Fibroblast of lung (primary cell): ENCODE results near the gene COX7B.

Experiments
- CTCF ChIP-seq, 2 donors: IDR thresholded peaks in 1 of 2; conservative IDR thresholded peaks in 1 of 2; 1 replicate in 1 of 2; 2 replicates in 1 of 2; pipeline ENCODE4 v1.5.1; 2011 to 2012; ENCODE audit warnings: low read length in 2 of 2, control low read depth in 1 of 2, inconsistent platforms in 1 of 2, low read depth in 1 of 2, mild to moderate bottlenecking in 1 of 2
- EZH2 ChIP-seq: IDR thresholded peaks from 2 replicates; pipeline ENCODE4 v1.5.1; 2012; ENCODE audit warnings: low read length, control low read depth, mild to moderate bottlenecking; ENCODE audit errors: missing control alignments

DNA sequence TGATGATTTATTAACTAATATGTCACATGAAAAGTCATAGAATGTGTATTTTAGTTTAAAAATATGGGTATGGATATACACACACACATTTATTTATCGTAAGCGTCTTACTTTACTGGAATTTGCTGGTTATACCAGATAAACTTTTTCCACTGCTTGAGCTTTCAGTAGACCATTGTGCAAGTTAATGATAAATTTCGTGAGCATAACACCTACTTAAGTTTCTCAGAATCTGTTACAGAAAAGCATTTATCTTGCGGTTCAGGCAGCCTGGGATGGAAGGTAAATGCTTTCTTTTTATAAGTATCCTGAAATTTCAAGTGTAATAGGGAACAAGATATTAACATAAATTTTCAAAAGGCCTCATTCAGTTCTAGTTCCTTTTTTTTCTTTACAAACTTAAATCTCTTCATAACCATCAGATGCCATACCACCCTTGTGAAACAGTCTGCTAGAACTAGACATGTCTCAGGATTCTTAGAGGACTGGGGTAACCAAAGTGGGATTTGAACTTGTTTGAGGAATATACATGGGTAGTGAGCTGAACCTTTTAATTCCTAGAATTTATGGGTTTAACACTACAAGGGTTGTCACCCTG, 38.9 kb downstream of the COX7B start:
- no peak for TF ChIP-seq CTCF (conservative IDR thresholded peaks at IDR 0.05 in 1 of 2, IDR thresholded peaks at IDR 0.05 in 1 of 2; ENCODE audit: low read depth in 1 of 2, low read length in 2 of 2)
- no peak for TF ChIP-seq EZH2
